Effector memory CD8-positive, alpha-beta T cell (primary cell): ENCODE results near the gene MUC6.
A peak's percentile ranks its signal among the peaks of the same experiment; 100 is the strongest.
"Not testable (repeated sequence)": the region's sequence is repeated elsewhere in the genome, so short reads cannot be mapped to it uniquely, and the experiment has no call there.

Experiments
- ATAC-seq: fragments of 150-1000 bp; cut with Tn5 transposase; replicated peaks from 2 replicates; pipeline ENCODE4 v1.10.0; 2021; ENCODE audit warnings: mild to moderate bottlenecking, moderate library complexity
- DNase-seq, 3 experiments: peaks; one replicate each; pipeline ENCODE4 v3.0.0; 2021
- H3K27ac Mint-ChIP-seq, 2 donors: one replicate each; pipeline ENCODE4 v1.8.0; 2022; ENCODE audit warnings: mild to moderate bottlenecking in 2 of 2, mixed read lengths in 2 of 2, moderate library complexity in 2 of 2
- H3K27me3 Mint-ChIP-seq, 2 donors: one replicate each; pipeline ENCODE4 v1.8.0; 2022; ENCODE audit warnings: mixed read lengths in 2 of 2
- H3K36me3 Mint-ChIP-seq: one replicate; pipeline ENCODE4 v1.8.0; 2022; ENCODE audit warnings: mild to moderate bottlenecking, moderate library complexity, mixed read lengths; ENCODE audit not compliant: insufficient read depth
- H3K4me1 Mint-ChIP-seq, 2 donors: one replicate each; pipeline ENCODE4 v1.8.0; 2022; ENCODE audit warnings: low read depth in 2 of 2, mixed read lengths in 2 of 2
- H3K4me3 Mint-ChIP-seq, 2 donors: one replicate each; pipeline ENCODE4 v1.8.0; 2022; ENCODE audit warnings: mild to moderate bottlenecking in 2 of 2, mixed read lengths in 2 of 2, moderate library complexity in 2 of 2
- H3K9me3 Mint-ChIP-seq, 2 donors: one replicate each; pipeline ENCODE4 v1.8.0; 2022; ENCODE audit warnings: mixed read lengths in 2 of 2

MUC6 gene

DNA sequence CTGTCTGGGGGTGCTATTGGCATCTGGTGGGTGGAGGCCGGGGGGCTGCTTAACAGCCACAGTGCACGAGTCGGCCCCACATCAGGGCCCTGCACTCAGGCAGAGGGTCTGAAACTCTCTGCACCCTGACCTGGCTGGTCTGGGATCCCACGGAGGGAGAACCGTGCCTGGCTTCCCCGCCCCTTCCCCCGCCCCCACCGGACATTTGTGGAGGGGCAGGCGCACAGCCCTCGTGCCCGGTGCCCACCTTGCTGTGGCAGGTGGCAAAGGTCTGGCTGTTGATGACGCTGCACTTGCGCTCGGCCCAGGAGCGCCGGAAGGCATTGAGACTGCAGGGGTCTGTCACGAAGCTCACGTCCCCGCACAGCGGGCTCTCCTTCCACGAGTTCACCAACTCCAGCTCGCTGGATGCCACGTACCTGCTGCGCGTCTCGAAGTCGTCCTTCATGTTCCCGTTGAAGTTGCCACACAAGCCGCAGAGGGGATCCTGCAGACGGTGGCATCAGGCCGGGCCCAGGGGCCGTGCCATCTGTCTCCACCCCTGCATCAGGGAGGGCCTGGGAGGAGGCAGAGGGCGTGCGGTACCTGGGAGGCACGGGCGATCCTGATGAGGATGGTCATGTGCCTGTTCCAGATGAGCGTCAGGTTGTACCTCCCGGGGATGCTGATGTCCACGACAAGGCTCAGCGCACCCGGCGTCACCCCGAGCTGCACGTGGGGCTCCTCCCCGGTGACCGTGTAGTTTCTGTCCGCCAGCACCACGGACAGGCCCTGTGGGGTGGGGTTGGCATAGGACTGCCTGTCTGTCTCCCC lies 11.7 kb downstream of the MUC6 start:
- ATAC-seq (no peak), DNase-seq (no peak)
- Mint-ChIP-seq H3K27ac (no peak overlapping the region), H3K4me3 (no peak overlapping the region), H3K4me1 (peaks cover 0 to 2% of the 10 kb centered on the region in 2 donors), H3K36me3 (peaks cover 9% of the 10 kb centered on the region), H3K27me3 (no peaks in the 10 kb centered on the region), H3K9me3 (no peaks in the 10 kb centered on the region)

- peaks cover 6% of the 10 kb centered on the region for H3K36me3 Mint-ChIP-seq
- no peak for DNase-seq
- no peak overlapping the region for H3K27ac Mint-ChIP-seq
- H3K4me3 Mint-ChIP-seq: no peak overlapping the region
- no peak for ATAC-seq
- no peaks in the 10 kb centered on the region for H3K9me3 Mint-ChIP-seq
- H3K4me1 Mint-ChIP-seq: peaks cover 0 to 2% of the 10 kb centered on the region in 2 donors
- H3K27me3 Mint-ChIP-seq: no peaks in the 10 kb centered on the region
These were observed 12.5 kb downstream of the MUC6 start for GRCh38 chr11:1023811-1024596.

GRCh38 chr11:1022908-1023810 lies 13.4 kb downstream of the MUC6 start:
- Mint-ChIP-seq H3K27me3 (no peaks in the 10 kb centered on the region), H3K36me3 (no peaks in the 10 kb centered on the region), H3K4me3 (no peak overlapping the region), H3K9me3 (no peaks in the 10 kb centered on the region), H3K27ac (no peak overlapping the region), H3K4me1 (peaks cover 4% of the 10 kb centered on the region in 2 donors)
- DNase-seq: no peak
- ATAC-seq: no peak

- Mint-ChIP-seq H3K36me3 (no peaks in the 10 kb centered on the region), H3K4me1 (peaks cover 11 to 12% of the 10 kb centered on the region in 2 donors), H3K9me3 (peaks cover 4 to 5% of the 10 kb centered on the region in 2 donors), H3K27ac (no peak overlapping the region), H3K27me3 (no peaks in the 10 kb centered on the region), H3K4me3 (no peak overlapping the region)
- DNase-seq: no peak
- ATAC-seq: no peak
These were observed 14.1 kb downstream of the MUC6 start for GRCh38 chr11:1022411-1022810.

DNA sequence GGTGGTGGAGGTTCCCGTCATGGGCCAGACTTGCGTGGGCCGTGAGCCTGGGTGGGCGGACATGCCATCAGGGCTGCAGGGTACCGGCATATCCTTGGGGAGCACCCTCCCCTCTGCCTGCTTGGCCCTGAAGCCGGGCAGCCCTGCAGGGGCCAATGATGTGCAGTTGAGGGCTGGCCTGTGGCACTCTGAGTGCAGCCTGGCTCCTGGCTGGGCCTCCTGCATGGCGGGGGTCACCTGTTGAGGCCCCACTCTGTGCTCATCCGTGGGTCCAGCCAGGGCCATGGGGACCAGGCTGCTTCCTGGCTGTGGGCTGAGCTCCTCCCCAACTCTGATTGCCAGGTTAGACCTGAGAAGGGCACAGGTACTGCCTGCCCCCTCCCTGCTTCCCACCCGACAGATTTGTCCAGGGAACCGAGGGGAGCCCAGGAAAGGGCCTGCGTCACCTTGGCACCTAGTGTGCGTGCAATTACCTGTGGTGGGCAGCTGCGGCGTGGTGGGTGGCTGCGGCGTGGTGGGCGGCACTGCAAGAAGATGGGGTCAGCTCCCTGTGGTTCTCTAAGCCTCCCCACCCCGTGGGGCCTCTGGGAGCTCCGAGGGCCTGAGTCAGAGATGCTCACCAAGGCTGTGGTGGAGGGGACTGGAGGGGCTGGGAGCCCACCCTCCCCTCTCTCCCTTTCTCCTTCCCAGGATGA lies 16.2 kb downstream of the MUC6 start:
- H3K36me3 Mint-ChIP-seq: no peaks in the 10 kb centered on the region
- no peak for DNase-seq

DNA sequence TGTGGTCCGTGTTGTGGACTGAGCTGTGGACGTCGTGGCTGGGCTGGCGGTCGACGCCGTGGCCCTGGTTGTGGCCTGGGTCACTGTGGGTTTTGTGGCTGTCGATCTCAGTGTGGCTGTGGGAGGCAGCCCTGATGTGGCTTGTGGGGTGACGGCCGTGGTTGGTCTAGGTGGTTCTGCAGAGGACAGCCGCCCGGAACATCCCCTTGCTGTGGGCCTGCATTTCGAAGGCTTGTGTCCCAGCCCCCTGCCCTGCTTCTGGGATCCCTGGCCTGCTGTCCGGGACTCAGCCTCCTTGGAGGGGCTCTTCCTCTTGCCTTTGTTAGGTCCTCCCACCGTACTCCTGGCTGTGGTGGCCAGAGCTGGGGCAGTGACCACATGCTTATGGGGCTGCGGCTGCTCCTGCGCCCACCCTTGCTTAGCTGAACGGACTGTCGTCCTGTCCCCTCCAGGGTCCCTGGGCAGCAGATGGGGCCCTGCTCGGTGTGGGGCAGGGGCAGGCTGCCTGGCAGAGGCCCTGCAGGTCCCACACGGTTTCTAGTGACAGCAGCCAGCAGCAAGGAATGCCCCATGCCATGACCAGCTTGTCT lies 17.1 kb downstream of the MUC6 start:
- peaks cover 11 to 15% of the 10 kb centered on the region in 2 donors for H3K9me3 Mint-ChIP-seq
- H3K4me3 Mint-ChIP-seq: no peak overlapping the region
- peaks cover 2% of the 10 kb centered on the region for H3K36me3 Mint-ChIP-seq
- ATAC-seq (no peak), DNase-seq (no peak)
- H3K27me3 Mint-ChIP-seq: no peaks in the 10 kb centered on the region
- H3K27ac Mint-ChIP-seq: no peak overlapping the region
- peaks cover 27 to 28% of the 10 kb centered on the region in 2 donors for H3K4me1 Mint-ChIP-seq

More for the DNA sequence above, 16.2 kb downstream of the MUC6 start:
- Mint-ChIP-seq H3K4me1 (peaks cover 26 to 27% of the 10 kb centered on the region in 2 donors), H3K27me3 (no peaks in the 10 kb centered on the region), H3K9me3 (peaks cover 11 to 15% of the 10 kb centered on the region in 2 donors), H3K4me3 (no peak overlapping the region), H3K27ac (no peak overlapping the region)
- no peak for ATAC-seq

- peak overlapping the region in 1 of 2 donors; percentile 0 for H3K27ac Mint-ChIP-seq
- peaks cover 27% of the 10 kb centered on the region in 2 donors for H3K4me1 Mint-ChIP-seq
- peak overlapping the region in 1 of 2 donors; percentile 10 for H3K4me3 Mint-ChIP-seq
- ATAC-seq: no peak
- H3K9me3 Mint-ChIP-seq: peaks cover 11 to 15% of the 10 kb centered on the region in 2 donors
- no peak for DNase-seq
- no peaks in the 10 kb centered on the region for H3K27me3 Mint-ChIP-seq
- H3K36me3 Mint-ChIP-seq: peaks cover 2% of the 10 kb centered on the region
These were observed 18.4 kb downstream of the MUC6 start for GRCh38 chr11:1018091-1018490.

GRCh38 chr11:1017269-1018005 lies 19.1 kb downstream of the MUC6 start:
- Mint-ChIP-seq H3K4me1 (peaks cover 26 to 27% of the 10 kb centered on the region in 2 donors), H3K9me3 (peaks cover 11 to 15% of the 10 kb centered on the region in 2 donors), H3K27me3 (no peaks in the 10 kb centered on the region), H3K4me3 (peak overlapping the region in 1 of 2 donors; percentile 1), H3K27ac (peak overlapping the region; percentile 0), H3K36me3 (peaks cover 2% of the 10 kb centered on the region)
- no peak for ATAC-seq
- DNase-seq: no peak

- H3K27ac Mint-ChIP-seq: peak overlapping the region; percentile 0
These were observed 19.9 kb downstream of the MUC6 start for GRCh38 chr11:1016610-1017126.

DNA sequence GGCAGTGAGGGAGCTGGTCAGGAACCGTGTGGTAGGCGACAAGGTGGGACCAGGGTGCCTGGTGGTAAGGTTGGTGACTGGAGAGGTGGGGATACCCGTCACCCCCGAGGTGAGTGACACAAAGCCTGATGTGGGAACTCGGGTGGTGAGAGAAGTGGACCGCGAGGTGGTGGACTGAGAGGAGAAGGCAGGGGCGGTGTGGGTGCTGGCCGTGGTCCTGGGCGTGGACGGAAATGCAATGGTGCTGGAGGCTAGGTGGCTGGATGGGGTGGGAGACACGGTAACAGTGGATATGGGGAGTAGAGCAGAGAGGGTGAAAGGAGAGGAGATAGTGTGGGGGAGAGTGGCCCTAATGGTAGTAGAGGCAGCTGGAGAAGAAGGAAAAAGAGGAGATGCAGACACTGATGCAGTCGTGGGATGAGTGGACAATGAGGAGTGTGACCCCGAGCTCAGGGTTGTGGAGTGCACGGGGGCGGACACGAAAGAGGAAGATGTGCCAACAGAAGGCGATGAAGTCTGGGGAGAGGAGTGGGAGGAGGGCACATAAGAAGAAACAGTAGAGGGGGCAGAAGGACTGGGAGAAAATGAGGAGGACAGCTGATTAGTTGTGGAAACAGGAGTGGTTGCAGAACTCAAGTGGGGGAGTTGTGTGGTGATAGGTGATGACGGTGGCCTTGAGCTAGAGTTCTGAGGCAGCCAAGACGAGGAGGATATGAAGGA lies 20.5 kb downstream of the MUC6 start:
- H3K4me1 Mint-ChIP-seq: peaks cover 26 to 27% of the 10 kb centered on the region in 2 donors
- H3K9me3 Mint-ChIP-seq: peaks cover 11 to 15% of the 10 kb centered on the region in 2 donors
- no peak overlapping the region for H3K27ac Mint-ChIP-seq
- DNase-seq (no peak), ATAC-seq (no peak)
- no peak overlapping the region for H3K4me3 Mint-ChIP-seq
- H3K36me3 Mint-ChIP-seq: peaks cover 2% of the 10 kb centered on the region
- H3K27me3 Mint-ChIP-seq: no peaks in the 10 kb centered on the region

More at GRCh38 chr11:1016610-1017126, 19.9 kb downstream of the MUC6 start:
- Mint-ChIP-seq H3K9me3 (peaks cover 11 to 15% of the 10 kb centered on the region in 2 donors), H3K4me1 (peaks cover 26 to 27% of the 10 kb centered on the region in 2 donors), H3K4me3 (peak overlapping the region in 1 of 2 donors; percentile 1)
- peak; percentile 29 for ATAC-seq
- H3K36me3 Mint-ChIP-seq, DNase-seq, H3K27me3 Mint-ChIP-seq: not testable (repeated sequence)

DNA sequence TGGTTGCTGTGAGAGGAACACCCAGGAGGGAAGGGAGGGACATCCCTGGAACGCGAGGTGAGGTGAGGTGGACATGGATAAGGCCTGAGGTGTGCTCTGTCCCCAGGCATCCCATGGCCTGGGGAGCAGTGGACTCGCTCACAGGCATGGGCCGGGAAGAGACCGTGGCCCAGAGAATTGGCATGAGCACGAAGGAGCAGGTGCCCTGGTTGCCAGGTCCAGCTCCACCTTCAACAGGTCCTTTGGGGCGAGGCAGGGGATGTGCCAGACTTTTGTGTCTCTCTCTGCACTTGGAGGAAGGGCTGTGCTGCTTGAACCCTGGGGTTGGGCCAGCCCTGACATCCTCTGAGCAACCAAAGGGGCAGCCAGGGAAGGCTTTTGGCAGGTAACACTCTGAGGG lies 21.5 kb downstream of the MUC6 start:
- ATAC-seq (no peak), DNase-seq (no peak)
- peaks cover 11 to 15% of the 10 kb centered on the region in 2 donors for H3K9me3 Mint-ChIP-seq
- no peaks in the 10 kb centered on the region for H3K27me3 Mint-ChIP-seq
- peaks cover 6% of the 10 kb centered on the region for H3K36me3 Mint-ChIP-seq
- no peak overlapping the region for H3K27ac Mint-ChIP-seq
- H3K4me3 Mint-ChIP-seq: no peak overlapping the region
- H3K4me1 Mint-ChIP-seq: peaks cover 27 to 29% of the 10 kb centered on the region in 2 donors
